GM18873 (cell line): ENCODE data around the gene FLT4.

Experiments used
- ATAC-seq: cut with Tn5 transposase; IDR thresholded peaks from one replicate; pipeline ENCODE4 v1.9.1; 2021; ENCODE audit warnings: mild to moderate bottlenecking, moderate library complexity, moderate number of reproducible peaks; ENCODE audit not compliant: unreplicated experiment, low FRiP score

Gene FLT4

DNA sequence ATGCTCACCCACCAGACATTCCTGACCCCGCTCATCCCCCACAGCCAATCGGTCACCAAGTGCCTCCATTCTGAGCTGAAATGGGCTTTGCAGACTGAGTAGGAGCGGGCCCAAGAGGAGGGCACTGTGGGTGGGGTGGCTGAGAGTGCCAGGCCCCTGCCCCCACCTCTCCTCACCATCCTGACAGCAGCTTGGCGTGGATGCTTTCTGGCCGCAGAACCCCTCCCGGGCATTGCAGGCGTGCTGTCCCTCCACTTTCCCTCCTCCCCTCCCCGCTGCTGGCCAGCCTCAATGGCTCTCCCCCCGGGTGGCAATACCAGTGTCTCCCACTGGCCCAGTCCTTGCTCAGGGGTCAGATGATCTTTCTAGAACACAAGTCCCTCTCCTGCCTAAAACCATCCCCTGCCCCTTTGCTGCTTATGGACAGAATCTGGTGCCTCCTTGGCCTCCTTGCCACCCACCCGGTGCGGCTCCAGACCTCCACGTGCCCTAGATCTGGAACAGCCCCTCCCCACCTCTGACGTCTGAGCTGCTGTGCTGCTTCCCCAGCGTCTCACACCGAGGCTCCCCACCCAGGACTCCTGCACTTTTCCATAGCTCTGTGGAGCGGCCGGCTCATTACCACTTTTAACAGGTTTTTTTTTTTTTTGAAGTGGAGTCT is 6.1 kb downstream of the FLT4 start:
- no peak for ATAC-seq

DNA sequence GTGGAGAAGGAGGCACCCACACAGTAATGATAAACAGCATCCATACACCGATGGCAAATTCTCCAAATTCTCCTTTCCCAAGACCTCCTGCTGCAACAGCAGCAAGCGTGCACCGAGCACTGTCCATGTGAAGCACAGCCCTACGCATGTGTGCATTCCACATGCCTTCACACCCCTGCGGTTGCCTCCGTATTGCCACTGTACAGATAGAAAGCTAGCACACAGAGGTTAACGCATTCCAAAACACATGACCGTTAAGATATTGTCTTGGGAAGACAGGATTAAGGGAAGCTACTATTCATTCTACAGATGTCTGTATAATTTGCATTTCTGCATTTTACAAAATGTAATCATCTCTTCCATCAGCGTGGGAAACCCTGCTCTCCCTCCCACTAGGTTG is 6.6 kb downstream of the FLT4 start:
- ATAC-seq: no peak

DNA sequence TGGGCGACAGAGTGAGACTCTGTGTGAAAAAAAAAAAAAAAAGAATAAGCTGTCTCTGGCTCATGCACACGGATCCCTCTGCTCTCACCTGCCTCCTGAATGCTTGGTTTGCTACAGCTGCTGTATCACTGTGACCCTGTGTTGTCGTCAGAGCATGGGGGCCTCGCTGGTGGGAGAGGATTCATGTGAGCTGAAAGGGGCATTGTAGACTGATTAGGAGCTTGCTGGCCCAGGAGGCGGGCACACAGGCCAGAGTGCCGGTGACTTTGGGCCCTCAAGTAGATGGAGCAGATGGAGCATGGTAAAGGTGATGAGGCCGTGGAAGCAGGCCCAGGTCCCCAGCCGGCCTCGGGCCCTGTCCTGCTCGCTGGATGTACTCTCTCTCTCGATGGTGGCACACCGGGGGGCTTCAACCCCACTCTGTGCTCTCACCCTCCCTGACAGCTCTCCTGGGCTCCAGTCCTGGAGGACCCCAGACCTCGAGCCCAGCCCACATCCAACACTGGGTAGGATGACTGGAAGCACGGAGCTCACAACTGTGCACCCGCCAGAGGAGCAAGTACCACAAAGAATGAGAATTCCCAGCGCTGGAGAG is 7.1 kb downstream of the FLT4 start:
- ATAC-seq: no peak

DNA sequence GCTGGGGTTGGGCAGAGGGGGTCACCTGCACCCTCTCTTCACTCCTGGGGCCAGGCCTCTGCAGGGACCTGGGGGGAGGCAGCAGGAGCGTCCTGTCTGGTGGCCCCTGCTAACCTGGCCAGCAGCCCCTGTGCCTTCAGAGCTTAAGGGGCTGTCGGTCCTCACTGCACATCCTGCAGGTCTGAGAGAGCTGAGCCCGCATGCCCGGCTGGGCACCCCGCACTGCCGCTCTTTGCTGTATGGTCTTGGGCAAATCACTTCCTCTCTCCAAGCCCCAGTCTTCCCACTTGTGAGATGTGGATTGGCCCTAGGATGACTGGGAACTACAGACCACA is 7.9 kb downstream of the FLT4 start:
- no peak for ATAC-seq

DNA sequence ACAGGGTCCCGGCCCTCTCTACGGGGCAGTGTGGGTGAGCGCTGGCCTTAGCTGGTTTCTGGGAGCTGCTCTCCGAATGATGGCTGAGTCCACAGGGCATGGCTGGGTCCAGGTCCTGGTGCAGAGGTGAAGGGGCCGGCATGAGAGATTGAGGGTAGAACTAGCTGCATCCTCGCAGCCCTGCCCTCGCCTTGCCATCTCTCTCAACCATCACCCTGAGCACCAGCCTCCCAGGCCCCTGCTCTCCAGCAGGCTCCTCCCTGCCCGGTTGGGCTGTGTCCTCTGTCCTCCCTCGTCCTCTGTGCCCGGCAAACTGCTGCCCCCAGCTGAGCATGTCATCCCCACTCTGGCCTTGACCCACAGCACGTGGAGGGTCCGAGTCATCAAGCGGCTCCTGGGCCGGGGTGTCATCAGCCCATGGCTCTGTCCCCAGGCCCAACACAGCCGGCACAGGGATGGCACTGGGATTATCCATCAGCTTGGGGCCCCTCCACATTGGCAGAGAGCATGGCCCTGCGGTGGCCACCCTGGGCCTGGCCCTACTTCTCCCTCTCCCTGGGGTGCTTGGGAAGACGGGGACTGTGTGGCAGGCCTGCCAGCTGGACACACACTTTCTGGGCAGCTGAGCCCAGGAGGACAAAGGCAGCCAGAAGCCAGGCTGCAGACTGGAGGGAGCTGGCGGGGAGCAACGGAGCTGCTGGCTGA is 8.4 kb downstream of the FLT4 start:
- ATAC-seq: no peak

DNA sequence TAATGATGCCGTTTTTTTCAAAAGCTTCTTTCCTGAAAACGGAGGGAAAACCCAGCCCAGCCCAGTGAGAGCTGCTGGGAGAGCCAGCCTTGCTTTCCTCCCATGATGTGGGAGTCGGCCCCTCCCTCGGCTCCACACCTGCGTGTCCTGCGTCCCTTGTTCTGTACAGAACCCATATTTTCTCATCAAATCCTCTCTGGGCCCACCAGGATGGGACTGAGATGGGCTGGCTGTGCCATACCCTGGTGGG is 8.9 kb downstream of the FLT4 start:
- no peak for ATAC-seq

DNA sequence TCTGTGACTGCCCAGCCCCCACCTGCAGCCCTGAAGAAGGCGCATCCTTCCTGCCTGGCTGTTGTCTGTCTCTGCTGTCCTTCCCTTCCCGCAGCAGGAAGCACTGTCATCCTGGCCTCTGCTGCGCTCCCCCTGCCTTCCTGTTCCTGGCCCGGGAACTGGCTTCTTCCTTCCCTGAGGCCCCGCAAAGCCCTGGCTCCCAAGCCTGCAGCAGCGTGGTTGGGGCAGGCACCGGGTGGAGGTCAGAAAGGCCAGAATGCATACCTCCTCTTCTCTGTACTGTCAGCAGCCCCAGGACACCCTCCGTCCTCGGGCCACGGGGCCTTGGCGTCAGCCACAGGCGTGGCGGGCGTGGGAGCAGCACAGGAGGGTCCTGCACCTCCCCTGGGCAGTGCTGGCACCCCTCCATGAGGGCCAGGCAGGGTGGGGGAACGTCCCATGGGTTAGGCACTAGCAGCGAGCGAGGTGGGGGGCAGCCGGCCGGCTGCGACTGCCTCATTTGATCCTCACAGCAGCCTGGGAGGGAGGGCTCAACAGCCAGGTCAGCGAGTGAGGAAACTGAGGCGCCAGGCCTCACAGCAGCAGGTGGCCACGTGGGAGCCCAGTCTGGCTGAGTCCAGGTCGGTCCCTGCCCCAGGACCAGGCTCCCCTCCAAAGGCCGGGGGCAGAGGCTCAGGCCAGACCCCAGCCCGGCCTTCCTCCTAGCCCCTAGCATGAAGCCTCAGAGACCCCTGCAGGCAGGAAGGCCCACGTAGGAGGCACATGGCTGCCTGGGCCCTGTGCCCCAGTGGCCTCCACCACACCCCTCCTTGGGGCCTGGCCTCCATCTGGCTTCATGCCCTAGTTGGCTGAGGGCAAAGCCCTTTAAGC is 9.4 kb downstream of the FLT4 start:
- ATAC-seq: no peak

DNA sequence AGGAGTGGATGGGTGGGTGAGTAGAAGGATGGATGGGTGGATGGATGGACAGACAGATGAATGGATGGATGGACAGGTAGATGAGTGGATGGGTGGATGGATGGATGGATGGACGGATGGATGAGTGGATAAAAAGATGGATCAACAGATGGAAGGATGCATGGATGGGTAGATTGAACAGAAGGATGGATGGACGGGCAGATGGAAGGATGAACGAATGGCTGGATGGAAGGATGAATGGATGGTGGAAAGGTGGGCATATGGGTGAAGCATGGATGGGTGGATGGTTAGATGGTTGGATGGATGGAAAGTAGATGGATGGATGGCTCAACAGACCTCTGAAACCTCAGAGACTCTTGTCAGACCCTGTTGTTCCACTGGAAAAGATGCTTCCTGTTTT is 10.1 kb downstream of the FLT4 start:
- no peak for ATAC-seq

DNA sequence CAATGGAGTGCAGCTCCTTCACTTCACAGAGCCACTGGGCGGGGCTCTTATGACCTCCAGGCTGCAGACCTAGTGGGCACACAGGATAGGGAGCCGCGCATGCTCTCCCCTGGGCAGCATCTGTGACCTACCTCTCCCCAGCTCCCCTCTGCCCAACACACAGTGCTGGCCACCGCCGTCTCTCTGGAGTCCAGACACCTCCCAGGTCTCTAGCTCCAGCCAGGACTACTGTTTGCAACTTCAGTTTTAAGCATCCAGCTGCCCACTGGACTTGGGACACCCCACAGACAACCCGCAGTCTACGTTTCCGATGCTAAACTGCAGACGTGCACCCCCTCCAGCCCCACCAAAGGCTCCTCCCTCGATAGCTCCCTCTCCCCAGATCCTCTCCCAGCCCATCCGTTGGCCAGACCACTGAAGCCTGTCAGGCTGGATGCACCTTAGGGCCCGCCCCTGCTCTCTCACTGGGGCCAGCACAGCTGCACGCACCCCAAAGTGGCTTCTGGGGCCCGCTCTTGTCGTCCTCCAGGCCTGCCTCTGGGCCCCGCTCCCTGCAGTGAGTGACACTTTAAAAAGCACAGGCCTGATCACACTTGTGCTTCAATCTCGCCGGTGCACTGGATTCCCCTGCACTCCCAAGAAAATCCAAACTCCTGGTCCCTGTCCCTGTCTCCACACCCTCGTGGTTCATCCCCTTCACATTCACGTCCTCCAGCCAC is 11.3 kb downstream of the FLT4 start:
- ATAC-seq: no peak

DNA sequence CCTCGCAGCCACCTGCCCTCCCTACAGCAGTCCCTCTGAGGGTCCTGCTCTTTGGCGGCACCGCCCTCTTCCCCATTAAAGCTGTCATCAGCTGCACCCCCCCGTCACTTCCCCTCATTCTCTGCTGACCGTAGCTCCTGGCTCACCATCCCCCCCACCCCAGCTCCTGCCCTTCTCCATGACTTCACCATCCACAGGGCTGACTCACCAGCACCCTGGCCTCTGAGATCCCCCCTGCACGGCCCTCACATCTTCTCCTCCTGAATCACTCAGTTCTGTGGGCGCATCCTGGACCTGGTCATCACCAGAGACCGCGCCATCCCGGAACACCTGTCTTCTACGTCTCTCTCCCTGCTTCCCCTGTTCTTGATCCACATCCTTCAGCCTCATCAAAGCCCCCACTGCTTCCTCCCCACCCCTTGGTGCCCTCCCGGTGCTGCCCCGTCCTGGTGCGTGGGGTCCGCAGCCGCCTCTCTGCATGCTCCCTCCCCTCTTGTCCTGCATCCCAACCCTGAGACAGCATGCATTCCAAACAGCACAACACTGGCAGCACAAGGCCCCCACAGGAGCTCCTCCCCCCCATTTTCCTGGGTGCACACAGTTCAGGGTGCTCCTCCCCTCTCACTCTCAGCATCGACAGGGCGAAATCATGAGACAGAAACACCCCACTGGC is 12.9 kb downstream of the FLT4 start:
- ATAC-seq: no peak

DNA sequence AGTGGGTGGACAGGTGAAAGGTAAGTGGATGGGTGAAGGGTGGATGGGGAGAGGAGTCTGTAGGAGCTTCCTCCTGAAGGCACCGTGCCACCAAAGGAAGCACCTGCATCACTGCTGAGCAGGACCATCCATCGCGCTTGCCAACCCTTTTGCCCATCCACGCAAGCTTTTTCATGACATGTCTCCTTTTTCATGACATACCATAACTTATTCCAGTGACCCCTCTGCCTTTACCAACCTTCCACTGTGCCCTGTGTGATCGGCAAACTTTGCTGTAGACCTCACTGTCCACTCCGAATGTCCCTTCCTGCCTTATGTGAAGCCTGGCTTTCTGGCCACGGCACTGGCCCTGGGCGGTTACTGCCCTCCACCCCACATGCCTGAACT is 13.4 kb downstream of the FLT4 start:
- ATAC-seq: no peak

DNA sequence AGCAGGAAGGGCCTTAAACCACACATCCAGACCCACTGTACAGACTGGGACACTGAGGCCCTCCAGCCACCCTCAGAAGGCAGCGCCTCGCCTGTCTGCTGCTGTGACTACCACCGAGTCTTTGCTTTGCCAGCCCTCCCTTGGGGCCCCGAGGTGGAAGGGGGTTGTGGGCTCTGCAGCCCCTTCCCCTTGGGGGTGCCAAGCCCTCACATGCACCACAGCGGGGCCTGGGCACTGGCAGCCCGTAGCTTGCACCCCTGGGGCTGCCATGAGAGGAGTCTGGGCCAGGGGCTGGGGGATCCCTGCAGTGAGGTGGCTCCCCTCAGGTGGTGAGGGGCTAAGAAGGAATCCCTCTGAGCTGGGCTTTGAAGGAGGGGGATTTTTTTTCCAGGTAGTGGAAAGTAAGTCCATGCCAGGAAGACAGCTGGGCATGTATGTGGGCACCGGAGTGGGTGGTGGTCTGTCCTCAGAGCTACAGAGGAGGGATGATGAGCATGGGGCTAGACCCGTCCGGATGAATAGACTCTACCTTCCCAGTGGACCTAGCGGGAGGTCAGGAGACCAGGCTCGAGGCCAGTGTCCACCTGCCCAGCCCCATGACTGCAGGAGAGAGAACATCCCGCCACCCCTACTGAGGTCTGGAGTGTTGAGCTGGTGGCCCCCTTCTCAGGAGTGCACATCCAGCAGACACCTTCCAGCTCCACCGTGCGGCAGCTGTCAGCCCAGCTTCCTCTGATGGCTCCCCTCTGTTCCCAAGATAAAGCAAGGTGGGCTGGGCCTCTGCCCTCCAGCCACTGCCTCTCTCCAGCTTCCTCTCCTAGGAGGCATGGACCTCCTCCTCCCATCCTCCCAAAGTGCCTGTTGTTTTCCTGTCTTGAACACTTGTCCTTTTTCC is 15.9 kb downstream of the FLT4 start:
- ATAC-seq: no peak

DNA sequence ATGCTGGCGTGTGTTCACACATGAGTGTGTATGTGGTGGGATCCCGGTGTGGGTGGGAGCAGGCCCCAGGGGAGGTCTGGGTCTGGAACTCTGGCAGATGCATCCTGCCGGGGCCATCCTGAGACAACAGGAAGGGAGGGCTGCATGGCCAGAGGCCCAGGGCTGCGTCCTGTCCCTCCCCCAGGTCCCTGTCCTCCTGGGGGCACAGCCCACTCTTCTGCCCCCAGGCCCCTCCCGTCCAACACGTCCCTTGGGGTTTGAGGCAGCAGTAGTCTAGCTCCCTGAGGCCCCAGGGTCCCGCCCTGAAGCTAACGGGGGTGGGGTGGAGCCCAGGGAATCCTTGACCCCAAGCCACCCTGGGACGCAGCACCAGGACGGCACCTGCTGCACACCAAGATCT is 16.6 kb downstream of the FLT4 start:
- ATAC-seq: no peak

DNA sequence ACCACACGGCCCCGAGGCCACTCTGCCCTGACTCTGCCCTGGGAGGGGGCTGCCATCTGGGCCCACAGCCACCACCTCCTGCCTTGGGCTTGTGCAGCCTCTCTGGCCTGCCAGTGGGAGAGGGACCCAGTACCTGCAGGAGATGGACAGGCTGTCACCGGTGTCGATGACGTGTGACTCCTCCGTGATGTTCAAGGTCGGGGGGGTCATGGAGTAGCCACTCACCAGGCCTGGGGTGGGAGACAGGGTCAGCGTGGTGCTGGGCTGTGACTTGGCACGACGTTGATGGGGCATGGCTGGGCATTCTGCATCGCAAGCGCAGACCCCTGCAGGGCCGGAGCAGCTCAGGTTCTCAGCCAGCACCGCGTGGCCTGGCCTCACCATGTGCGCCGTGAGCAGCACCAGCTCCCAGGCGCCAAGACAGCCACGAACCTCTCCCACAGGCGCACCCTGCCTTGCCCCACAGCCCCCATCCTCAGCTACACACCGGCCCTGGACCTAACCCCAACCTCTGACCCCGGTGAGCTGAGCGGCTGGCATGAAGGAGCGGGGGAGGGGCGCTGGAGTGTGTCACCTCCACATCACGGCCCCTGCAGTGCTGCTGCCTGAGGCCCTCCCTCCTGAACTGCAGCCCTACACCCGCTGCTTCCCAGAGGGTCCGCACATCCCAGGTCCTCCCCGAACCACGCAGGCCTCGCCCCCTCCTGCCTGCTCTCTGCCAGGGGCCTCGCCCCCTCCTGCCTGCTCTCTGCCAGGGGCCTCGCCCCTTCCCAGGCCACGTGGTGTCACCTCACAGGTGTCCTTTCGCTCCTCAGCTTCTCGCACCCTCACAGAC is 17.6 kb downstream of the FLT4 start:
- no peak for ATAC-seq

DNA sequence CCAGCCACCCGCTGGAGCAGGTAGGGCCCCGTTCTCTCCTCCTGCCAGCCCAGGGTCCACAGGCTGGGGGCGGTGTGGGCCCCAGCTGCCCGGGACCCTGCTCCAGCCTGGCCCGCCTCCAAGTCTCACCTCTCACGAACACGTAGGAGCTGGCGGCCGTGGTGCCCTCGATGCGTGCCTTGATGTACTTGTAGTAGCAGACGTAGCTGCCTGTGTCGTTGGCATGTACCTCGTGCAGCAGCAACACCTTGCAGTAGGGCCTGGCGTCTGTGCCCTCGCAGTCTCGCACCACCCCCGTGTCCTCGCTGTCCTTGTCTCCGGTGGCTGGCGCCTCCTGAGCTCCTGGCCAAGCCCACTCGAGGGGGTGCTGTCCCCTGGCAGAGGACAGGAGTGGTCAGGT is 19.0 kb downstream of the FLT4 start:
- ATAC-seq: no peak

DNA sequence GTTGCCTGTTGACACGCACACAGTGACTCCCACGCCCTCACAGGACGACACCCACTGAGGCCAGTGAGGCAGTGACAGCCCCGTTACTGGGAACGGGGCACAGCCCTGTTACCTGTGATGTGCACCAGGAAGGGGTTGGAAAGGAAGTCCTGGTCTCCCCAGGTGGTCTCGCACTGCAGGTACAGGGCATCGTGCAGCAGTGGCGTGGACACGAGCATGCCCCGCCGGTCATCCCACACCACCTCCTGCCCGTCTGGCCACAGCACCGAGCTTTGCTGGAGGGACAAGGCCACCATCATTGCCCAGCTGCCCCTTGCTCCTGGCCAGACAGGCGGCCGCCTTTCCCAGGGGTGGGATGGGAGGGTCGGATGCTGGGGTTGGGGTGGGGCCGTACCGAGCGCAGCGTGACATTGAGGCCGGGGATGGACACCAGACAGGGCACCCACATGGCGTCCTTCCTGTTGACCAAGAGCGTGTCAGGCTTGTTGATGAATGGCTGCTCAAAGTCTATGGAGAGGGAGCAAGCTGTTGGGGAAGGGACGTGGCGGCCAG is 19.5 kb downstream of the FLT4 start:
- ATAC-seq: no peak

DNA sequence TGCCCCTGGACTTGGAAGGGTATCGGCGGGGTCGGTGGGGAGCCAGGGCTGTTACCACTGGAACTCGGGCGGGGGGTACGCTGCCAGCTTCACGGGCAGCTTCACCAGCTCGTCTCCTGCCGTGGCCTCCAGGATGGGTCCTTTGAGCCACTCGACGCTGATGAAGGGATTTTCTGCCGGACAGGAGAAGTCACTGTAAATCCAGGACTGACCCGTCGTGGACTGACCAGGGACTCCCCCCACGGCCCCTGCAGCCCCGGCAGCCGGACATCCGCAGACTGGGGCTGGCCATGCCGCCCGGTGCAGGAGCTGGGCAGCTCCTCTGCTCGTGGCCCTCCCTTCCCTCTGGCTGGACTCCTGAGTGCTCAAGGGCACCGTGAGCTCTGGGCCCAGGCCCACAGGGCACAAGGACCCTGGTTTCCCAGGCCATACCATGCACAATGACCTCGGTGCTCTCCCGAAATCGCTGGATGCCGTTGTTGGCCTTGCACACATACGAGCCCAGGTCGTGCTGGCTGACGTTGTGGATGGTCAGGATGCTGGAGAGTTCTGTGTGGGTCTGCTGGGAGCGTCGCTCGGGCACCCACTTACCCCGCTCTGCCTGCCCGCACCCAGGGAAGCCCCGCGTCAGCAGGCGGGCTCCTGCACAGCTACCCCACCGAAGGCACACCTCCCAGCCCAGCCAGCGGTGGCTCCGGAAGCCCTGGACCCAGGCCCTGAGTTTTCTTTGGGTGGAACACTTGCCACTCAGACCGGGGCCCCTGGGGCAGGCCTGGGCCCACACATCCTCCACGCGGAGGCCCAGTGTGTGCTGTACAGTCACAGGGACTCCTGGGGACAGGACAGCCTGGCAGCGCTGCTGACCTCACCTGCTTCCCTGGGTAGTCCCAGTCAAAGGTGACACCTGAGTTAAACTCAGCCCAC is 20.3 kb downstream of the FLT4 start:
- no peak for ATAC-seq
